ENCODE data around the gene ZNF70.
"Not testable (repeated sequence)": the region's sequence is repeated elsewhere in the genome, so short reads cannot be mapped to it uniquely, and the experiment has no call there.

ZNF70 gene

DNA sequence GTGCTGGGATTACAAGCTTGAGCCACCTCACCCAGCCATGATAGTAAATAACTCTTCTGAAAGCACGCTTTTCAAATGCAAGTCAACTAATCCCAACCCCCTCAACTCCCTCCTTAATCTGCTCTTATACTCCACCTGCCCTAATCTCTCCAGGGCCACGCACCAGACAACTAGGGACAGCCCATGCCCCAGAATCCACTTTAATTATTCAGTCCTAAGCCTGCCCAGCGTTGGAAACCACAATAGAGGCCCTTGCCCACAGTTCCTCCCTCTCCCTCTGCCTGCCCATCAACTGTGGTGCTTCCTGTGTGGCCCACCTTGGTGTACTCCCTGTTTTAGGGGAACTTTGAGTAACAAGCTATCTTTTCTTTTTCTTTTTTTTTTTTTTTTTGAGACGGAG lies 6.0 kb upstream of the ZNF70 start:
- DNase-seq (ENCODE audit: low read depth) = no peak

DNA sequence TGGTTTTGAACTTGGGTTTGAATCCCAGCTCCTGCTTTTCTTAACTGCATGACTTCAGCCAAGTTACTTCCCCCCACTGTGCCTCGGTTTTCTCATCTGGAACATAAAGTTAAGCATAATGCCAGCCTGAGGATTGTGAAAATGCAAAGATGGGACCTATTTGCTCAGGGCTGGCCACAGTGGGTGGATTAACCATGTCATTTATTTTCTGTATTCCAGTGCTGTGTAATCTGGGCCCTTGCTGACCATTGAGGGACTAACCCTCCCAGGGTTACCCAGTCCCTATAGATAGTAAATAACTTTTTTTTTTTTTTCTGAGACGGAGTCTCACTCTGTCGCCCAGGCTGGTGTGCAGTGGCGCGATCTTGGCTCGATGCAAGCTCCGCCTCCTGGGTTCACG lies 4.8 kb upstream of the ZNF70 start:
- no peak for DNase-seq (ENCODE audit: low read depth)

DNA sequence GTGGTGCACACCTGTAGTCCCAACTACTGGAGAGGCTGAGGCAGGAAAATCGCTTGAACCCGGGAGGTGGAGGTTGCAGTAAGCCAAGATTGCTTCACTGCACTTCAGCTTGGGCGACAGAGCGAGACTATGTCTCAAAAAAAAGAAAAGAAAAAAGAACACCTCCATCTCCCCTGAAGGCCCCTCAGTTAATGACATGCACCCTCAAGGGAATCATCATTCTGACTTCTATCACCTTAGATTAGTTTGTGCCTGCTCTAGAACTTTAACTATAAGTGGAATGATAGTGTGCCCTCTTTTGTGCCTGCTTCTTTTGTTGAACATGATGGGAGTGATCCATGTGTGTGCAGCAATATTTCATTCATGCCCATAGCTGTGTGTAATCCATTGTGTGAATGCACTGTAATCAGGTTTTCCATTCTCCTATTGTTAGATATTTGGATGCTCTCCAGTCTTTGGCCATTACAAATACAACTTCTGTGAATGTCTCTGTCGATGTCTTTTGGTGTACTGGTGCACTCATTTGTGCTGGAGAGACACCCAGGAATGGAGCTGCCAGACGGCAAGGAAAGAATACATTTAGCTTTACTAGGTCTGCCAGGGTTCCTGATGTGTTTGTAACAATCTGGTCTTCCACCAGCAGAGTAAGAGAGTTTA lies 4.2 kb upstream of the ZNF70 start:
- DNase-seq (ENCODE audit: low read depth) = no peak

DNA sequence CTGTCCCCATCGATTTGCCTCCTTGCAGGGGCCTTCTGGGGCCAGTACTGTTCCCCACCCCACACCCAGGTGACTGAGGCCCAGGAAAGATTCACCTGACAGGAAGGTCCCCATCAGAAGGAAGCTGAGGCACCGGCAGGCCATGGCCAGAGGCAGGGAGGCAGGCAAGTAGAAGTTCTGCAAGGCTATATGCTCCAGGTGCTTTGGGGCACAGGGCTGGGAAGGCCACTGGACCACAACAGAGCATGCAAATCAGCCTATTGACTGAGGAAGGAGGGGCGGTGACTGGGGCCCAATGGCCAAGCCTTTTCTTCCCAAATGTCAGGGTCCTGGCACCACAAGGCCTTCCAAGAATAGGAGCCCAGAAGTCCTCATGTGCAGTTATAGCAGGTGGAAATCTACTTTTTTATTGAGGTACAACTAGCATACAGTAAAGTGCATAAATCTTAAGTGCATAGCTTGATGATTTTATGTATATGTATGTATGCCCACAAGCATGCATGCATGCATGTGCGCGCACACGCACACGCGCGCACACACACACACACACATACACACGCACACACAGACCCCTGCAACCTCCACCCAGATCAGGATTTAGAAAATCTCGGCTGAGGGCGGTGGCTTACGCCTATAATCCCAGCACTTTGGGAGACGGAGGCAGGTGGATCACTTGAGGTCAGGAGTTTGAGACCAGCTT lies 3.5 kb upstream of the ZNF70 start, which contains the start of gene VPREB3:
VPREB3 (minus strand) TSS at position 206 of the 700 bp plus-strand sequence; CDS start at position 144, 62 bp downstream.
- no peak for DNase-seq (ENCODE audit: low read depth)

DNA sequence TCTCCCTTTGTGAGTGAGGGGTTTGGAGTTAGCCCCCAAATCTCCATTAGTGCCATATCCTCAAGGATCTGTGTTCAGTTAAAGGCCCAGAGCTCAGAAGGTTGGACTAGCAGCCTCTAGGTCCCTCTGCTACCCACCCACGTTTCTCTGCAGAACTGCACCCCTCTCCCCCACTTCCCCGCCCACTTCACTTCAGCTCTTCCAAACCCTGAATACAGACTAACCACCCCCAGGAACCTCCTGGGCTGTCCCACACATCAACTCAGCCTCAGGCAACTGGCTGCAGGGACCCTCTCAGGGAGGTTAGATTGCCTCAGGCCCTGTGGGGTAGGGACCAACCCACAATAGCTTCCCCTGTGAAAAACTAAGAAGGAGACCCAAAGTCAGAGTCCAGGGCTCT lies 2.5 kb upstream of the ZNF70 start:
- DNase-seq (ENCODE audit: low read depth) = no peak

DNA sequence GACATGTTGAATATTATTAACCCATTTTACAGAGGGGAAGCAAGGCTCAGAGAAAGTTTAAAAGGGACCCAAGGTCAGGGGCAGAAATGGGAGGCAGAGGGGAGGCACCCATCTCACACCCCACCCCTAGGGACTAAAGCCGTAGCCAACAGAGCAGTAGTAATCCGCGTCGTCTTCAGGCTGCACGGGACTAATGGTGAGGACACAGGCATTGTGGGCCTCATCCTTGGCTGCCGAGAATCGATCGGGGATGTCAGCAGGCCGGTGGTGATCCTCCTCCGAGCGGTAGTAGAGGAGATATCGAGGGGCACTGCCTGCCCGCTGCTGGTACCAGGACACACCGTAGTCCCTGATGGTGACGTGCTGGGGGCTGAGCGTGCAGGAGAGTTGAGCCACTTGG lies 1.8 kb upstream of the ZNF70 start:
- no peak for DNase-seq (ENCODE audit: low read depth)

DNA sequence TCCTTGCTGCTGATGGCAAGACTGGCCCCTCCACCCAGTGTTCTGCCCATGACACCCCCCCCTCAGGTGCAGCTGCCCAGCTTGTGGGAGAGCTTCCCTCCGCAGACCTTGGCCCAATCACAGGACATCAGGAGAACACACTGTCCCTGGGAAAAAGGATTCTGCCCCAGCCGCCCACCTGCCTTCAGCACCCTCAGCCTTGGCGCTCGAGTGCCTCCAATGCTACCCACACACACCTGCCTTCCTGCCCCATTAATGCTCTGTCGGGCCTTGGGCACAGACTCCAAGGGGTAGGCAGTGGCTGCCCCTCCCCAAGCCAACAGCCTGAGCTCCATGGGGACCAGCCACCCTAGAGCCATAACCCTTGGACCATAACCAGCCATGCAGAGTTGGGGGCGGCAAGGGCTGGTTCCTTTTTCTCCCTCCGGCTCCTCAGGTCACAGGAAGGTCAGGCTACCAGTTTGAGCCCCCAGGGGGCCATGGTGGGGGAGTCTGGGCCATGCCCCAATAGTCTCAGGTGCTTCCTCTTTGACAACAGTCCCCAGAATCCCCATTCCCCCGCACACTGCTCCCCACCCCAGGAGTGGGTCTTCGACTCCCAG lies 1.3 kb upstream of the ZNF70 start:
- DNase-seq (ENCODE audit: low read depth) = no peak

DNA sequence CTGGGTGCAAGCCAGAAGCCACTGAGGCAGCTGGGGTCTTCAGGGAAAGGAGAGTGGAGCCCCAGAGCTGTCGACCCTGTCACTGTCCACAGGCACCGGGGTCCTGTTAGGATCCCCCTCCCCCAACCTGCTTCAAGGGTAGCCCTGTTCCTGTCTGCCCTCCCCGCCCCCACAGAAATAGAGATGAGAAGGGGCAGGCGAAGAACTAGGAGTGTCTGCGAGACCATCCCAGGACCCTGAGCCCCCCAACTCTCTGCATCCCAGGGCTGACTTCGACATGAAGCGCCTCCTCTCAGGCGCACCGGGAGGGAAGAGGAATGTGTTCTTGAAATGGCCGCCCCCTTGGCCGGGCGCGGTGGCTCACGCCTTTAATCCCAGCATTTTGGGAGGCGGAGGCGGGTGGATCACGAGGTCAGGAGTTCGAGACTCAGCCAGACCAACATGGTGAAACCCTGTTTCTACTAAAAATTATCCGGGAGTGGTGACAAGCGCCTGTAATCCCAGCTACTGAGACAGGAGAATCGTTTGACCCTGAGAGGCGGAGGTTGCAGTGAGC lies 607 bp upstream of the ZNF70 start:
- DNase-seq (ENCODE audit: low read depth) = no peak

DNA sequence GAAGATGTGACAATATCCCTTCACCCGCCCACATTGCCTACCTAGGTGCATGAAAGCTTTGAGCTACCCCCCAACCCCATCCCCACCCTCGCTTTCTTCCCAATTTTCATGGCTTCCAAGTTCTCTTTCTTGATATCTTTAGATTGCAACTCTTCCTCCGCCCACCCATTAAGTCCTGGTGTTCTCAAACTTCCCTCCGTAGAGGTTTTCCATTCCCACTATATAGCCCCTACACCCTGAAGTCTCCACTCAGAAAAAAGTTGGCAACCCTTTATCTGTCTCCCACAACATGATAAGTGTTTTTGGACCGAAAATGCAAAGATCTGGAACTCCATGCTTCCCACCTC lies 572 bp downstream of the ZNF70 start:
- DNase-seq (ENCODE audit: low read depth) = no peak

DNA sequence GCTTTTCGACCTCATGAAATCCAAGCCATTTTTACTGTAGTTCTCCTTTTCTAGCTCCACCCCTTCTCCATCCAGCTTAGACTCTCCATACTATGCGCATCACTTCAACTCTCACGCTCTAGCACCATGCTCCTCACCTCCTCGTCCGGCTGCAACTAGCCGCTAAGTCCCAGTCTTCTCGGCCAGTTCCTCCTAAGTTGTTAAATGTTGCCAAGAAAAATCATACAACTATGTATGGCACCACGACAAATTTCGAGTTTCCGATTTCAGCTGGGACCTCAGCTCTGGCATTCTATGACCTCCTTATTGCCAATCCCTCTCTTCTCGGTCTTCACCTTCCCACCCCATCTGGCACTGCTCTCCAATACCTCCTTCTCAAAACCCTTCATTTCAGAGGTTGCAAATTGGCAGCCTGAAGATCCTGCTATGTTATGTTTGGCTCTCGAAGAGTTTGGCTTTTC lies 1.0 kb downstream of the ZNF70 start:
- DNase-seq (ENCODE audit: low read depth) = no peak

DNA sequence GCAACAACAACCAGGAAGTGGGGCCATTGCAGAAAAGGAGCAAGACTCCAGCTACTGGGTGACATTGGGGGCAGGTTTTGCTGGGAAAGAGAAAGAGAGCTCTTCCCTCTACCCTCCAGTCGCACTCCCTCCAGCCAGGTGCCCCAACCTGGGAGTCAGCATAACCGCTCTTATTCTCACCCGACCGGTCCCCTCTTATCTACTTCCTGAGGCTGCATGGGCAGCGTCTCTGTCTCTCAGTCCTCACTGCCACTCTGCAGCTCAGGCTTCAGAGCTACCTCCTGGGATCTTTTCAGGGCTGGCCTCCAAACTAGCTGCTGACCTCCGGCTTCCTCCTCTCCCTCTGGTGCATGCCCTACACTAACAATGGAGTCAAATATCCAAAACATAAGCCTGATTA lies 5.1 kb downstream of the ZNF70 start:
- DNase-seq (ENCODE audit: low read depth) = no peak

DNA sequence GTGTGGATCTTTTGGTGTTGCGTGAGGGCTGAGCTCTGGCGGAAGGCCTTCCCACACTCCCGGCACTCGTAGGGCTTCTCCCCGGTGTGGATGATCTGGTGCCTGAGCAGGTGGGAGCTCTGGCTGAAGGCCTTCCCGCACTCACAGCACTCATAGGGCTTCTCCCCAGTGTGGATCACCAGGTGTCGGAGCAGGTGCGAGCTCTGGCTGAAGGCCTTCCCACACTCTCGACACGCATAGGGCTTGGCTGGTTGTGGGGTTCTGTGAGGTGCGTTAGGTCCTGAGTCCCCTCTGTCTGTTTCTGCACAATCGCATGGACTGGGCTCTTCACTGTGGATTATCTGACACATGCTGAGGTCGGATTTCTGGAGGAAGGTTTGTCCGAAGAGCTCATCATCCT lies 6.4 kb downstream of the ZNF70 start:
- DNase-seq (ENCODE audit: low read depth) = no peak

DNA sequence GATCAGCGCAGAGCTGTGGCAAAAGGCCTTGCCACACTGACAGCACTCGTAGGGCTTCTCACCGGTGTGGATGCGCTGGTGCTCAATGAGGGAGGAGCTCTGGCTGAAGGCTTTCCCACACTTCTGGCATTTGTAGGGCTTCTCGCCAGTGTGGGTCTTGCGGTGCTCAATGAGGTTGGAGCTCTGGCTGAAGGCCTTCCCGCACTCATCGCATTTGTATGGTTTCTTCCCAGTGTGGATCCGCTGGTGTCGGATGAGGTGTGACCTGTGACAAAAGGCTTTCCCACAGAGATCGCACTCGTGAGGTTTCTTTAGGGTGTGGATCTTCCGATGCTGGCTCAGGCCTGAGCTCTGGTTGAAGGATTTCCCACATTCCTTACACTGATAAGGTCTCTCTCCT lies 6.9 kb downstream of the ZNF70 start:
- no peak for DNase-seq (ENCODE audit: low read depth)

DNA sequence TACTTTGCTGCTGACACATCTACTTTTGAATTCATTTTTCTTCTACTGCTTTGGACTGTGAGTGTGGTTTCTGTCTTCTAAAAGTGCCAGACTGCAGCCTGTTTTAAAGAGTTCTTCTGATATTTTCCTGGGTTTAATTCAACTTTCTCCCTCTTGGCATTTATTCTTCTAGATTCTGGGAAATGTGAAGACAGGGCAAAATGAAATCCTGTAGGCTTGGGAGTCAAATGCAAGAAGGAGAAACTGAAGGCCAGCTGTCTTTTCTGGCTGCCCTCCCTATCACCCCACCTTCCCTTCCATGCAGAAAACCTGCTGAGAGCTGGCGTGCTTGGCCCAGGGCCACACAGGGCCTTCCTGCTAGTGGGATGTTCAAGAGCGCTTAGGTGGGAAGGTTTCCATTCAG lies 7.6 kb downstream of the ZNF70 start:
- no peak for DNase-seq (ENCODE audit: low read depth)

DNA sequence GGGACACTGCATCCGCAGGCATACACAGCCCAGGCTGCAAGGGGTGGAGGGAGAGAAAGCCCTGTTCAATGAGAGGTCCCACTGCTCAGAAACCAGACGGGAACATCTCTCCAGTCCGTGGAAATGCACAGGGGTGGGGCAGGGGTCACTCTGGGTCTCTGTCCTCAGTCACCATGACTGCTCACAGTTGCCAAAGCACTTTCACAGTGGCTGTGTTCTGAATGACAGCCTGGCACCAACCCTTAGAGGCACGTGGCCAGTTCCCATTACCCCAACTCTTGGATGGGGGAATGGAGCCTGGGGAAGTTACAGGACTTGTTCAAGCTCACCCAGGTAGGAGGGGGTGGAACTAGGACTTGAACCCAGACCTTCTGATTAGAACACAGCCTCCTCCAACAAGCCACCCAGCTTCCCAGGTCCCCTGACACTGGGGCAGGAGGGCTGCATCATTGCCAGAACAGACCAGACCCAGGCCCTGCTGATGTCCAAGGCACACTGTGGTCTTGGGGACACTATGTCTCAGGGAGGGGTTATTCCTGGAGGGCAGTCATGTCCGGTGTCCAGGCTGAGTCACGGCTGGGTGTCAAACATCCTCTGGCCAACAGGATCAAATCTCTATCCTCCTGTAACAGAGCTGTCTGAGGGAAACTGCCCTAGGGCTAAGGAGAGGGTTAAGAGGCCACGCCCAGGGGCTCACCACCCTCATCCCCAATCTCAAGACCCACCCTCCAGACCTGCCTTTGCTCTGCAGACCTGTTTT lies 8.2 kb downstream of the ZNF70 start:
- no peak for DNase-seq (ENCODE audit: low read depth)

DNA sequence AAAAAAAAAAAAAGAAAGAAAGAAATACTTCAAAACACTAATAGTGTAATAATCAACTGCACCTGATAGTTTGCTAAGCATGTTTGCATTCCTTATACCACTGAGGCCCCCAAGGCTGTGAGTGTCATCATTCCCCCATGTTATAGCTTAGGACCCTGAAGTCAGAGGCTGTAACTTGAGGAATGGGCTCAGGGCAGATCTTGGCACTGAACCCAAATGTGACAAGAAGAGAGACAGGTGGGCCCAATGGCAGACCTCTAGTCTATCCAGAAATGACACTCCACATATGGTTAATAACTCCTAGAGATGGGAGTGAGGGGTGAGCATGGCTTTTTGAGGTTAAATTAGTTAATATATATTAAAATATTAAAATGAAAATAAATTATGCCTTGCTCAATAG lies 13.2 kb downstream of the ZNF70 start:
- DNase-seq (ENCODE audit: low read depth) = no peak

DNA sequence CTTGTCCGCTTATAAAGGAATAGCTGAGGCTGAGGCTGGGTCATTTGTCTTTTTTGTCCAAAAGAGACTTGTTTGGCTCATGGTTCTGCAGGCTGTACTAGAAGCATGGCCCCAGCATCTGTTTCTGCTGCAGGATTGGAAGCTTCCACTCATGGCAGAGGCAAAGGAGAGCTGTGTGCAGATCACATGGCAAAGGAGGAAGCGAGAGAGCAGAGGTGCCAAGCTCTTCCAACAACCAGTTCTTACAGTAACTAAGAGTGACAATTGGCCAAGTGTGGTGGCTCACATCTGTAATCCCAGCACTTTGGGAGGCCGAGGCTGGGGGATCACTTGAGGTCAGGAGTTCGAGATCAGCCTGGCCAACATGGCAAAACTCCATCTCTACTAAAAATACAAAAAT lies 22.8 kb downstream of the ZNF70 start:
- DNase-seq (ENCODE audit: low read depth) = not testable (repeated sequence)

DNA sequence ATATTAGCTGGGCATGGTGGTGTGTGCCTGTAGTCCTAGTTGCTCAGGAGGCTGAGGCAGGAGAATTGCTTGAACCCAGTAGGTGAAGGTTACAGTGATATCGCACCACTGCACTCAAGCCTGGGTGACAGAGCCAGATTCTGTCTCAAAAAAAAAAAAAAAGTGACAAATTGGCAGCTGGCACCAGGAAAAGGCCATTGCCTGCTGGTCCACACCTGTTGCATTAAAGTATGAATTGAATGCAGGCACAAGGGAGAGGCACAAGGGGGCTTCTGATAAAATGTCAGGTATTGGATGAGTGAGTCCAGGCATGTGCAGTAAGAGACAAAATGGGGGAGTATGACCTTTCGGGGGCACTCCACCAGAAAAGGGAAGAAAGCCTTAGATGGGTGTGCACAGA lies 28.2 kb downstream of the ZNF70 start:
- no peak for DNase-seq (ENCODE audit: low read depth)

DNA sequence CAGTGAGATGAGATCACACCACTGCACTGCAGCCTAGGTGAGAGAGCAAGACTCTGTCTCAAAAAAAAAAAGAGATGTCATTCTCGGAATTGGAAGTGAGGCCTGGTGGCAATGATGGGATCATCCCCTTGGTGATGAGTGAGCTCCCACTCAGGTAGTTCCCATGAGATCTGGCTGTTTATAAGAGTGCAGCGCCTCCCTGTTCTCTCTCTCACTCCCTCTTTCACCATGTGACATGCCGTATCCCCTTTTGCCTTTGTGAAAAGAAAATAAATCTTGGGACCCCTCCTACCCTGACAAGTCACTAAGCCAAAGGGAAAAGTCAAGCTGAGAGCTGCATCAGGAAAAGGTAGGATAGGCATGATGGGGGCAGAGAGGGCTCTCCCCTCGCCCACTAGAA lies 28.8 kb downstream of the ZNF70 start:
- DNase-seq (ENCODE audit: low read depth) = no peak

DNA sequence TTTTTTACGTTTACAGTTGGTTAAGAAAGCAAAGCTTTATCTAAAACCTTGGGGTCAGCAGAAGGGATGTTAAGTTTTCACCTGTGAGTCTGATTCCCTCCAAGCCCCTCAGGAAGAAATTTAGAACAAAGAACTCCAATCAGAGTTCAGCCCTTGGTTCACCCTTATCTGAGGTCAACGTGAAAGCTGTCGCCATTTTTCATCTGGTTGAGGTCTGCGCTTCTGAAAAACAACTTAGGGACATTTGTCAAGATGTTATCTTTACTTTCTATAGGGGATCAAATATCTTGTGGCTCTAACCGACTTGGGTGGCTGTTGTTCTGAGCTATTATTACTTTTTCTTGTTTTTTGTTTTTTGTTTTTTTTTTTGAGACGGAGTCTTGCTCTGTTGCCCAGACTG lies 30.1 kb downstream of the ZNF70 start:
- no peak for DNase-seq (ENCODE audit: low read depth)

DNA sequence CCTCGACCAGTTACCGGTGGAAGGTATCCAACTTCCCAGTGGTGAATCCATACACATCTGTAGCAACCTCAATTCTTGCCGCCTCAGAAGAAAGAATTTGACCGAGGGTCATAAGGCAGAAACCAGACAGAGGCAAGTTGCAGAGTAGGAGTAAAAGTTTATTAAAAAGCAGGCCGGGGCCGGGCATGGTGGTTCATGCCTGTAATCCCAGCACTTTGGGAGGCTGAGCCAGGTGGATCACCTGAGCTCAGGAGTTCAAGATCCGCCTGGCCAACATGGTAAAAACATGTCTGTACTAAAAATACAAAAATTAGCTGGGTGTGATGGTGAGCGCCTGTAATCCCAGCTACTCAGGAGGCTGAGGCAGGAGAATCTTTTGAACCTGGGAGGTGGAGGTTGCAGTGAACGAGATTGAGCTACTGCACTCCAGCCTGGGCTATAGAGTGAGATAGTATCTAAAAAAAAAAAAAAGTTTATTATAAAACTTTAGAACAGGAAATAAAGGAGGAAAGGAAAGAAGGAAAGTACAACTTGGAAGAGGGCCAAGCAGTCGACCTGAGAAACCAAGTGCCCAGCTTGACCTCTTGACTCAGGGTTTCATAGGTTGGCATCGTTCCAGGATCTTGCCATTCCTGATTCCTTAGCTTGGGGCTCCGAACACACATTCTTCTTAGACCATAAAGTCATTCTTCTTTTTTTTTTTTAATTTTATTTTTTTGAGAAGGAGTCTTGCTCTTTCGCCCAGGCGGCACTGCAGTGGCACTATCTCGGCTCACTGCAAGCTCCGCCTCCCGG lies 32.3 kb downstream of the ZNF70 start:
- no peak for DNase-seq (ENCODE audit: low read depth)
